SJCRH30 (cell line): ENCODE data around the gene ACACA. TPM values are rescaled to one million over a fixed set of nuclear protein-coding genes. Genes with fewer than 3 reads are reported as not detected.
A peak's percentile ranks its signal among the peaks of the same experiment; 100 is the strongest.
"Not testable (repeated sequence)": the region's sequence is repeated elsewhere in the genome, so short reads cannot be mapped to it uniquely, and the experiment has no call there.

ENCODE experiments used
- DNase-seq, 2 experiments: peaks; one replicate each; pipeline ENCODE4 v3.0.0-alpha.2; 2015 to 2020
- H3K27ac ChIP-seq: fragments of 250-450 bp; sonication (Bioruptor Pico); 2 replicates; pipeline ENCODE4 v1.5.1; 2020; ENCODE audit warnings: mild to moderate bottlenecking, moderate library complexity
- H3K27me3 ChIP-seq: fragments of 250-450 bp; sonication (Bioruptor Pico); 2 replicates; pipeline ENCODE4 v1.5.1; 2020; ENCODE audit warnings: mild to moderate bottlenecking, moderate library complexity
- H3K36me3 ChIP-seq: fragments of 250-450 bp; sonication (Bioruptor Pico); 2 replicates; pipeline ENCODE4 v1.5.1; 2020; ENCODE audit warnings: mild to moderate bottlenecking, moderate library complexity
- H3K4me1 ChIP-seq: fragments of 250-450 bp; sonication (Bioruptor Pico); 2 replicates; pipeline ENCODE4 v1.5.1; 2020; ENCODE audit warnings: mild to moderate bottlenecking, moderate library complexity
- H3K4me3 ChIP-seq: fragments of 250-450 bp; sonication (Bioruptor Pico); 2 replicates; pipeline ENCODE4 v1.5.1; 2020; ENCODE audit warnings: mild to moderate bottlenecking, moderate library complexity
- H3K9me3 ChIP-seq: fragments of 250-450 bp; sonication (Bioruptor Pico); replicated peaks from 2 replicates; pipeline ENCODE4 v1.5.1; 2020; ENCODE audit warnings: mild to moderate bottlenecking, moderate library complexity
- total RNA-seq: library from RNA; depleted of rRNA; stranded (reverse); fragments of >200 nt; shearing (Covaris generic); gene quantifications from 2 replicates; pipeline ENCODE4 v1.2.3, GENCODE V29; 2014

Gene ACACA
- total RNA-seq, 1 experiment from 2014 or later: 74.0 TPM

DNA sequence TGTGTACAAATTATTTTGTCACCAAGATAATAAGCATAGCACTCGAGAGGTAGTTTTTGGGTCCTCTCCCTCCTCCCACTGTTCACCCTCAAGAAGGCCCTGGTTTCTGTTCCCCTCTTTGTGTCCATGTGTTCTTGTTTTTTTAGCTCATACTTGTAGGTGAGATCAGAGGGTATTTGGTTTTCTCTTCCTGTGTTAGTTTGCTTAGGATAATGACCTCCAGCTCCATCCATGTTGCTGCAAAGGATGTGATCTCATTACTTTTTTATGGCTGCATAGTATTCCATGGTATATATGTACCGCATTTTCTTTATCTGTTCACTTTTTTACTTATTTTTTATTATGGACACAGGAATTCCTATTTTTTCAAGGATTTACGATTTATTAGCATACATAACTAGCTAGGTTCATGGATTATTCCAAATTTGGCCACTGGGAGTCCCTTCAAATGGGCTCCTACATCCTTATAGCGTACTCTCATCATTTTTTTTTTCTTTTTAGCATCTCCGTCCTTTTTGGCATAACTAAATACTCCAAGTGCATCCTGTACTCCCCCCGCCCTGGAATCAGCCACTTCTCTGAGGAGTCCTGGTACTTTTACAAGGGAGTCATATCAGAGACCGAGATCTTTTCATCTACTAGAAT lies 7.4 kb upstream of the ACACA start:
- Histone ChIP-seq H3K27ac (no peak overlapping the region), H3K36me3 (peaks cover 55% of the 10 kb centered on the region), H3K4me1 (no peaks in the 10 kb centered on the region), H3K9me3 (no peaks in the 10 kb centered on the region), H3K27me3 (no peaks in the 10 kb centered on the region), H3K4me3 (no peak overlapping the region)
- DNase-seq: no peak

DNA sequence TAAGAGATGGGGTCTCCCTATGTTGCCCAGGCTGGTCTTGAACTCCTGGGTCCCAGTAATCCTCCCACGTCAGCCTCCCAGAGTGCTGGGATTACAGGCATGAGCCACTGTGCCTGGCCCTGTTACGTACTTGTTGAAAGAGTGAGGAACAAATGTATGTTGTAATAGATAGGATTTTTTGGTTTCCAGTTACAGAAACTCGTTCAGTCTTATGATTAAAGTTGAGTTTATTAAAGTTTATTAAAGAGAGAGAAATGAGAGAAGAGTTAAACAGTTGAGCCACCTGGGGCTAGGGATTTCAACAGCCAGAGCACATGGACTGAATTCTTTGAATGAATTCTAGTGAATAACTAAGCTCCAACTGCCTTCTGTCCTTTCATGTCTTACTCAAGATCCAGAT lies 3.7 kb upstream of the ACACA start:
- Histone ChIP-seq H3K36me3 (peaks cover 36% of the 10 kb centered on the region), H3K27ac (no peak overlapping the region), H3K27me3 (no peaks in the 10 kb centered on the region), H3K9me3 (no peaks in the 10 kb centered on the region), H3K4me3 (no peak overlapping the region), H3K4me1 (peaks cover 2% of the 10 kb centered on the region)
- no peak for DNase-seq

DNA sequence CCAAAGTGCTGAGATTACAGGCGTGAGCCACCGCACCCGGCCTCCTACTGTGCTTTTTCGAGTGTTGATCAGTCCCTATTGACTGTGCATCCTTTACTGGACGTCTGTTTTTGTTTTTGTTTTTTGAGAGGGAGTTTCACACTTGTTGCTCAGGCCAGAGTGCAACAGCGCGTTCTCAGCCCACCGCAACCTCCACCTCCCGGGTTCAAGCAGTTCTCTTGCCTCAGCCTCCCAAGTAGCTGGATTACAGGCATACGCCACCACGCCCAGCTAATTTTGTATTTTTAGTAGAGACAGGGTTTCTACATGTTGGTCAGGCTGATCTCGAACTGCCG lies 1.5 kb upstream of the ACACA start:
- Histone ChIP-seq H3K4me3 (peak overlapping the region; percentile 95), H3K36me3 (peaks cover 14% of the 10 kb centered on the region)
- not testable (repeated sequence) for H3K9me3 ChIP-seq, DNase-seq, H3K4me1 ChIP-seq, H3K27me3 ChIP-seq, H3K27ac ChIP-seq

DNA sequence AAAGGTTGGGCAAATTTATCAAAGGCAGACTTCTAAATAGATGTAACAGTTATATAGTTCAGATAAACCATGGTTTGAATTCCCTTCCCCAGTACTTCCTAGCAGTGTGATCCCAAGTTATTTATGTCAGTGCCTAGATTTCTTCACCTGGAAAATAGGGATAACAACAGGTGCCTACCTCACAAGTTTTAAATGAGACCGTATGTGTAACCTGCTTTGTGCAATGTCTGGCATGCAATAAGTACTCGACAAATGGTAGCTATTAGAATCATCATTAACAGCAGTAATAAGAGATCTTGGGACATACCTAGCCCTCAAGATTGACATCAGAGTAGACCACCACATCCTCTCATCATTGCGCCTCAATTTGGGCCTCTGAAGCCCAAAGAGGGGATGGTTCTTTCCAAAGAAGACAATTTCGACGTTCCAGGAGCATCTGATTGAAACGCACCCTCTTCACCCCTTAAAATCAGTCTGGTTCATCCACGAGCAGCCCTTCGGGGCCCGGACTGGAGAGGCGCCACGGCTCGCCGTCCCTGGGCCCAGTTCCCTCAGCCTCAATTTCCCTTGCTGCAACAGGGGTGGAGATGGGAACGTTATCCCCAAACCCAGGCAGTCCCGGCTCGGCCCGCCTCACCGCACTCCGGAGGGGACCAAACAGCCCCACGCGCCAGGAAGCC lies 541 bp downstream of the ACACA start:
- peak overlapping the region; percentile 75 for H3K27ac ChIP-seq
- peak overlapping the region; percentile 95 for H3K4me3 ChIP-seq
- H3K36me3 ChIP-seq: no peaks in the 10 kb centered on the region; the same call in none of the 2 replicates
- peaks cover 7% of the 10 kb centered on the region for H3K4me1 ChIP-seq
- DNase-seq: no peak
- no peaks in the 10 kb centered on the region for H3K27me3 ChIP-seq
- H3K9me3 ChIP-seq: no peaks in the 10 kb centered on the region

DNA sequence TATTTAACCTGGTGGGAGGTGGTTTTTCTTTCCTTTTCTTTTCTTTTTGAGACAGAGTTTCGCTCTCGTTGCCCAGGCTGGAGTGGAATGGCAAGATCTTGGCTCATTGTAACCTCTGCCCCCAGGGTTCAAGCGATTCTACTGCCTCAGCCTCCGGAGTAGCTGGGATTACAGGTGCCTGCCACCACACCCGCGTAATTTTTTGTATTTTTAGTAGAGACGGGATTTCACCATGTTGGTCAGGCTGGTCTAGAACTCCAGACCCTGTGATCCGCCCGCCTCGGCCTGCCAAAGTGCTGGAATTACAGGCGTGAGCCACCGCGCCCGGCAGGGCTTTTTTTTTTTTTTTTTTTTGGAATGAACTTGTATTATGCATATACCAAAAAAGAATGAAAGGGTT lies 1.1 kb downstream of the ACACA start:
- peak overlapping the region; percentile 95 for H3K4me3 ChIP-seq
- not testable (repeated sequence) for H3K27ac ChIP-seq

DNA sequence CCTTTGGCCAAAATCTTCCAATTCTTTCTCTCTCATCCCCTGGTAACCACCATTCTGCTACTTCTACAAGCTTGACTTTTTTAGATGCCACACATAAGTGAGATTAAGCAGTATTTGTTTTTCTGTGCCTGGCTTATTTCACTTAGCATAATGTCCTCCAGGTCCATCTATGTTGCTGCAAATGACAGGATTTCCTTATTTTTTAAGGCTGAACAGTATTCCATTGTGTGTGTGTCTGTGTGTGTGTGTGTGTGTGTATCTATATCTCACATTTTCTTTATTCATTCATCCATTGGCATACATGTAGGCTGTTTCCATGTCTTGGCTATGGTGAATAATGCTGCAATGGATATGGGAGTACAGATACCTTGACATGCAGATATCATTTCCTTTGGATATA lies 6.1 kb downstream of the ACACA start:
- no peak overlapping the region for H3K4me3 ChIP-seq
- no peaks in the 10 kb centered on the region for H3K27me3 ChIP-seq
- no peak overlapping the region for H3K27ac ChIP-seq
- no peaks in the 10 kb centered on the region for H3K9me3 ChIP-seq
- H3K36me3 ChIP-seq: no peaks in the 10 kb centered on the region
- H3K4me1 ChIP-seq: peaks cover 7% of the 10 kb centered on the region
- no peak for DNase-seq

More for the DNA sequence above, 1.1 kb downstream of the ACACA start:
- not testable (repeated sequence) for H3K9me3 ChIP-seq, H3K36me3 ChIP-seq, DNase-seq, H3K27me3 ChIP-seq, H3K4me1 ChIP-seq

DNA sequence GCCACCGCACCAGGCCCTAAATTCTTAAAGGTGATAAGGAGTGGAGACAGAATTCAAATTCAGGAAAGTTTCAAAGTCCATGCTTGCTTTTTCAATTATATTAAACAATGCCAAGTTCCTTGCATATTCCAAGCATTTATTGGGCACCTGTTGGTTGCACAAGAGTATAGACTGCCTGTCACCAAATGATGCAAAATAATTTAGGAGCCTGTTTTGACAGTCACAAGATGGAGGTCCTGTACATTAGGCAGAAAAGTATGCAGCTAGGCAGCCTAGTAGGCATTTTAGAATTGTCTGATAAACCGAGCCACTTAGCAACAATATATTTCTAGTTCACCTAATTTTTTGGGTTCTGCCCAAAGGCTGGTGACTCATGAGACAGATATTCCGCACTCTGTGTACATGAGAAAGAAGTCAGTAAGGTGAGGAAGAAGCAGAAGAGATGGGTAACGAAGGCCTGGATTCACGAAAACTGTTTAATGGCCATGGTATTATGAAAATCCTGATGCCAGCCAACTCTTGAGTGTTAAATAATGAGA lies 7.3 kb downstream of the ACACA start:
- H3K36me3 ChIP-seq: no peaks in the 10 kb centered on the region
- no peak for DNase-seq
- no peak overlapping the region for H3K4me3 ChIP-seq
- H3K27ac ChIP-seq: no peak overlapping the region
- H3K9me3 ChIP-seq: no peaks in the 10 kb centered on the region
- H3K27me3 ChIP-seq: no peaks in the 10 kb centered on the region
- H3K4me1 ChIP-seq: no peaks in the 10 kb centered on the region

DNA sequence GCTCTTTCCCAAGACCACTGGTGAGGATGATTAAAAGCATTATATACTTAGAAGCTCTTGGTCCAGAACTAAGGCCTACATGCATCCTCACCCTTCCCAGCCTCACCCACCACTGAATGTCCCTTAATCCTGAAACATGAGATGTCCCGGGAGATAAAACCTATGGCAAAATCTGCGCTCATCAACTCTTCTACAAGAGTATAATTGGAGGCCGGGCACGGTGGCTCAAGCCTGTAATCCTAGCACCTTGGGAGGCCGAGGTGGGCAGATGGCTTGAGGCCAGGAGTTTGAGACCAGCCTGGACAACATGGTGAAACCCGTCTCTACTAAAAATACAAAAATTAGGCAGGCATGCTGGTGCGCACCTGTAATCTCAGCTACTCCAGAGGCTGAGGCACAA lies 13.3 kb downstream of the ACACA start:
- H3K9me3 ChIP-seq: no peaks in the 10 kb centered on the region
- H3K27ac ChIP-seq: no peak overlapping the region
- no peaks in the 10 kb centered on the region for H3K27me3 ChIP-seq
- H3K36me3 ChIP-seq: no peaks in the 10 kb centered on the region
- no peak overlapping the region for H3K4me3 ChIP-seq
- no peak for DNase-seq
- H3K4me1 ChIP-seq: peaks cover 5% of the 10 kb centered on the region; the same call in 1 of the 2 replicates

DNA sequence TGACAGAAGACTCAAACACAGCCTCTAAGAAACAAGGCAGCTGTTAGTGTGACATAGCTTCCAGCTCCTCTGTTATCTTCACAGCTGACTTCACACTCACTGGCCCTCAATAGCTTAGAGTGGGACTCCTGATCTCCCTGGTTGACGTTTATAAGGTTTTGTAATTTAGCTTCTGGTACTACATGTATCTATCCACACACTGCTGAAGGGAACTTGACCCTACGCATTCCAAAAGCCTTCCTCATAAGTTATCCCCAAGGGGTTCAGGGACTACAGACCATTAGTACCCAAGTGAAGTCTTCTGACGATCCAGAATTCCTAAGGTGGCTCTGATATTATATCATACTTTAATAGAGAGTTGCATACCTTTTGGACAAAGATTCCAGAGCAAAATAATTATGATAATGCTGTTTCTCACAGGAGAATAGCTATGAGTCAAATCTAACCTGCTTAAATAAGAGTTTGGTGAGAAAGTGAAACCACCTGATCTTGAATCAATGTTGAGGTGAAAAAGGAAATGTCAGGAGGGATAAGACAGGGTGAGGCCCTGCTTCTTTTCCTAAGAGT lies 14.5 kb downstream of the ACACA start:
- Histone ChIP-seq H3K4me3 (no peak overlapping the region), H3K9me3 (no peaks in the 10 kb centered on the region), H3K36me3 (no peaks in the 10 kb centered on the region), H3K27ac (no peak overlapping the region), H3K27me3 (no peaks in the 10 kb centered on the region), H3K4me1 (peaks cover 5% of the 10 kb centered on the region; the same call in 1 of the 2 replicates)
- DNase-seq: peak; percentile 14 to 40

DNA sequence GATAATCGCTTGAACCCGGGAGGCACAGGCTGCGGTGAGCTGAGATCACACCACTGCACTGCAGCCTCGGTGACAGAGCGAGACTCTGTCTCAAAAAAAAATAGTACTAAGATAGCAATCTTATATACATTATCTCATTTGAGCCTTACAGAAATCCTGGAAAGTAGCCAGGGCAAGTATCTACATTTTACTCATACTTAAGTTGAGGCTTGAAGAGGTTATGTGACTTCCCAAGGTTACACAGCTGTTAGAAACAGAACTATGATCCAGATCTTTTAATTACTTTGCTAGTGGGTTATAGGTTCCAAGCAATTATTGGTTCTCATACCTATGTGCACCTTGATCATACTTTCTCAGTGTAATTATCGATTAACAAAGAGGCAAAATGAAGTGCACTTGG lies 15.5 kb downstream of the ACACA start:
- Histone ChIP-seq H3K36me3 (no peaks in the 10 kb centered on the region), H3K27me3 (no peaks in the 10 kb centered on the region), H3K27ac (no peak overlapping the region), H3K4me1 (peaks cover 5% of the 10 kb centered on the region; the same call in 1 of the 2 replicates), H3K9me3 (no peaks in the 10 kb centered on the region), H3K4me3 (no peak overlapping the region)
- no peak for DNase-seq

DNA sequence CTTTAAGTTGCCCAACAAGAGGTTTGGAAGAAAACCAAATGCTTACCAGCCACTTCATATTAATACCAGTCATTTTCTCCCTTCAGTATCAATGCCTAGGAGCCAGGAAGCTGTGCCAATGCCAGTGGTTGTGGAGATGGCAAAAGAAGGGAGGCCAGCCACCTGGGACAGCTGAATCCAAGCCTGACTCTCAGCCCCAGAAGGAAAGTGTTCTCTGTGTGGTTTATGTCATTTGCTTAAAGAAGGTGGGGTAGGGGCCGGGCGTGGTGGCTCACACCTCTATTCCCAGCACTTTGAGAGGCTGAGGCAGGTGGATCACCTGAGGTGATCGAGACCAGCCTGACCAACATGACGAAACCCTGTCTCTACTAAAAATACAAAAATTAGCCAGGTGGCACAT lies 17.5 kb downstream of the ACACA start:
- no peak overlapping the region for H3K4me3 ChIP-seq
- no peaks in the 10 kb centered on the region for H3K9me3 ChIP-seq
- DNase-seq: no peak
- H3K36me3 ChIP-seq: no peaks in the 10 kb centered on the region
- H3K4me1 ChIP-seq: peaks cover 5% of the 10 kb centered on the region; the same call in 1 of the 2 replicates
- no peak overlapping the region for H3K27ac ChIP-seq
- H3K27me3 ChIP-seq: no peaks in the 10 kb centered on the region

DNA sequence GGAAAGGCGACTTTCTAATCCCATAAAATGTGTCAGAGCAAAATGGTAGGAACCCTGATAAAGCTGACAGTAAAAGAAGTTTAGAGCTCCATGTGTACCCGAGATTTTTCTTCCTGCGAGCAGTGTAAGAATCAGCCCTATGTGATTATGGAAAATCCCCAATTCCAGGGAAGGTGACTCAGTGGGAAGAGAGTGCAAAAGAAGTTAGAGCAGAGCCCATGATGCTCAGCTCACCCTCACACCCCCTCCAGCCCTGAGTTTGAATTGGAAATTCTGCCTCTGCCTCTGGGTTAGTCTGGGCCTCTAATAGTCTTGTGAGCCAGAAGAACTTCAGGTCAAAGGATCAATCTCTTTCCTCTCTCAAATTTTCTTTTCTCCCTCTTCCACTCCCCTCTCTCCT lies 18.4 kb downstream of the ACACA start:
- Histone ChIP-seq H3K4me1 (peaks cover 5% of the 10 kb centered on the region; the same call in 1 of the 2 replicates), H3K27ac (no peak overlapping the region), H3K36me3 (no peaks in the 10 kb centered on the region), H3K9me3 (no peaks in the 10 kb centered on the region), H3K4me3 (no peak overlapping the region), H3K27me3 (no peaks in the 10 kb centered on the region)
- no peak for DNase-seq

DNA sequence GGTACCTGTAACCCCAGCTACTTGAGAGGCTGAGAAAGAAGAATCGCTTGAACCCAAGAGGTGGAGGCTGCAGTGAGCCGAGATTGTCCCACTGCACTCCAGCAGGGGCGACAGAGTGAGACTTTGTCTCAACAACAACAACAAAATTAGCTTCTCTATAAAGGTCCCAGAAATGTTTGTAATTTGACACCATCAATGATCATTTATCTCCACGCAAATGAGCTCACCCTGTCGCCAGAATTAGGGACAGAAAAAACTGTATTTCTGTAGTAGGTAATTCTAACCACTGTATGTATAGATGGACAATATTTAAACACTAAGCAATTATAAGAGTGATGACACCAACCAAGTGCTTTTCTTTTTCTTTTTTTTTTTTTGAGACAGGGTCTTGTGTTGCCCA lies 20.2 kb downstream of the ACACA start:
- Histone ChIP-seq H3K4me3 (no peak overlapping the region), H3K27me3 (no peaks in the 10 kb centered on the region), H3K27ac (no peak overlapping the region), H3K36me3 (no peaks in the 10 kb centered on the region), H3K9me3 (no peaks in the 10 kb centered on the region), H3K4me1 (no peaks in the 10 kb centered on the region; the same call in 1 of the 2 replicates)
- DNase-seq: no peak

DNA sequence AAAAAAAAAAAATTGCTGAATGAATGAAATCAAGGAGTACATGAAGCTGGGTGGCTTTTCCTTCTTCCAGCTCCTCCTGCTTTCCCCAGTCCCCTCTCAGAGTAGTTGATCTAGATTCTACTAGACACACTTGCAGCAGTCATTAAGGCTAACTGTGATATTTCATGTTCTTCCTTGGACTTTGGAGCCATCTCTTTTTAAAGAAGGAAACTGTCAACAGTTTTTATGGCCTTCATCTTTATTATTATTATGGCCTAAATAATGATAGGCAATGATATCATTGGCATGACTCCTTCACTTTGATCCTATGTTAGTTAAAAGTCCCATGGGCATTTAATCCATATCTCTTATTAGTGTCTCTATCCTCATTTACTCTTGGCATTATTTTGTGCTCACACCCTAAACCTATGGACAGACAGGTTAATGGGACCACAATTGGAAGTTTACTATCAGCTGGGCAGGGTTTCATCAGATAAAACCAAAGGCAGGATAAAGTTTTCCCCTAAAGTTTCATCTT lies 21.1 kb downstream of the ACACA start:
- H3K4me3 ChIP-seq: no peak overlapping the region

DNA sequence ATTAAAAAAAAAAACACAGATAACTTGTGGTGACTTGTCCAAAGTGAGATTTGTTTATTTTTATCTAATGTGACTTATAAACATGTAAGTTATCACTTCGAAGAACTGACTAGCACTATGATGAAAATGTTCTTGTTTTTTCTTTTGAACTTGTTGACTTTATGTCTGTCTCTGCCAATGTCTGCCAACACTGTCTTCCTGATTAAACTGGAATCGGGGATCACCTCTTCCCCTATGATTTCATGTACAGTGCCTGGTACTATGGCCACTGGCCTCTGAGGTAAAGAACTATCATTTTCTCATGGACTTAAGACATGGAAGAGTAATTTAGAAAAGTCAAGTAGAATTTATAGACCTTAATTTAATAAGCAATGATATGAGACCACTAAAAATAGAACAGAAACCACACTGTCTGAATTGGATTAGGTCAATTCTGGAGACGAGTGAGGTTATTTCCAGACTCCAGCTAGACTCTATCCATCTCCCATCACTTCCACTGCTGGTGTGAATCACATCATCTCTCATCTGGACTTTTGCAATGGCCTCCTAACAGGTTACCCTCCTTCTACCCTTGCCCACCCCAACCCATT lies 22.0 kb downstream of the ACACA start:
- Histone ChIP-seq H3K9me3 (no peaks in the 10 kb centered on the region), H3K36me3 (no peaks in the 10 kb centered on the region), H3K4me1 (no peaks in the 10 kb centered on the region), H3K4me3 (no peak overlapping the region), H3K27ac (no peak overlapping the region), H3K27me3 (no peaks in the 10 kb centered on the region)
- no peak for DNase-seq

More for the DNA sequence above, 21.1 kb downstream of the ACACA start:
- Histone ChIP-seq H3K27ac (no peak overlapping the region), H3K9me3 (no peaks in the 10 kb centered on the region), H3K4me1 (no peaks in the 10 kb centered on the region), H3K36me3 (no peaks in the 10 kb centered on the region), H3K27me3 (no peaks in the 10 kb centered on the region)
- no peak for DNase-seq
